Neural progenitor cell (in vitro differentiated cells): ENCODE data around the gene PEBP1. TPM values are rescaled to one million over a fixed set of nuclear protein-coding genes. Genes with fewer than 3 reads are reported as not detected.
A peak's percentile ranks its signal among the peaks of the same experiment; 100 is the strongest.

Experiments
- DNase-seq: peaks from one replicate; pipeline ENCODE4 v3.0.0-alpha.2; 2016; ENCODE audit warnings: low spot score
- H2AFZ ChIP-seq: fragments of 200-600 bp; sonication (generic); replicated peaks from 2 replicates; pipeline ENCODE4 v1.6.1; 2016; ENCODE audit warnings: antibody characterized with exemption
- H3F3A ChIP-seq: fragments of 200-600 bp; sonication (generic); 2 replicates; pipeline ENCODE4 v1.6.1; 2016; ENCODE audit warnings: antibody characterized with exemption, low read depth
- H3K27ac ChIP-seq: fragments of 200-600 bp; sonication (generic); 2 replicates; pipeline ENCODE4 v1.5.1; 2016; ENCODE audit warnings: mild to moderate bottlenecking
- H3K27me3 ChIP-seq: fragments of 200-600 bp; sonication (generic); 2 replicates; pipeline ENCODE4 v1.6.1; 2016; ENCODE audit warnings: mild to moderate bottlenecking, moderate library complexity
- H3K36me3 ChIP-seq: fragments of 200-600 bp; sonication (generic); 2 replicates; pipeline ENCODE4 v1.5.1; 2016
- H3K4me1 ChIP-seq: fragments of 200-600 bp; sonication (generic); 2 replicates; pipeline ENCODE4 v1.6.1; 2016; ENCODE audit warnings: mixed run types
- H3K4me2 ChIP-seq: fragments of 200-600 bp; sonication (generic); 2 replicates; pipeline ENCODE4 v1.6.1; 2016
- H3K4me3 ChIP-seq: fragments of 200-600 bp; sonication (generic); 2 replicates; pipeline ENCODE4 v1.5.1; 2016
- H3K79me2 ChIP-seq: fragments of 200-600 bp; sonication (generic); 2 replicates; pipeline ENCODE4 v1.6.1; 2016; ENCODE audit warnings: low read depth
- H3K9ac ChIP-seq: fragments of 200-600 bp; sonication (generic); 2 replicates; pipeline ENCODE4 v1.6.1; 2016
- H3K9me3 ChIP-seq: fragments of 200-600 bp; sonication (generic); 2 replicates; pipeline ENCODE4 v1.5.1; 2016; ENCODE audit warnings: low read depth
- H4K20me1 ChIP-seq: fragments of 200-600 bp; sonication (generic); 2 replicates; pipeline ENCODE4 v1.6.1; 2016; ENCODE audit warnings: low read depth
- H3K27ac Mint-ChIP-seq: 3 replicates; pipeline ENCODE4 v1.8.0; 2021; ENCODE audit warnings: mixed read lengths
- H3K27me3 Mint-ChIP-seq: 2 replicates; pipeline ENCODE4 v1.8.0; 2022; ENCODE audit warnings: low read depth, mild to moderate bottlenecking, inconsistent platforms, moderate library complexity, mixed read lengths; ENCODE audit not compliant: insufficient read depth
- H3K36me3 Mint-ChIP-seq: 3 replicates; pipeline ENCODE4 v1.8.0; 2021; ENCODE audit warnings: mixed read lengths
- H3K4me1 Mint-ChIP-seq: 3 replicates; pipeline ENCODE4 v1.8.0; 2021; ENCODE audit warnings: mixed read lengths
- H3K4me3 Mint-ChIP-seq: 3 replicates; pipeline ENCODE4 v1.8.0; 2021; ENCODE audit warnings: mild to moderate bottlenecking, moderate library complexity, mixed read lengths
- H3K9me3 Mint-ChIP-seq: 3 replicates; pipeline ENCODE4 v1.8.0; 2020; ENCODE audit warnings: mixed read lengths
- CTCF ChIP-seq: fragments of 200-600 bp; sonication (generic); IDR thresholded peaks from 2 replicates; pipeline ENCODE4 v1.5.1; 2017; ENCODE audit warnings: antibody characterized with exemption, mild to moderate bottlenecking
- EZH2 ChIP-seq: fragments of 200-600 bp; sonication (generic); IDR thresholded peaks from 2 replicates; pipeline ENCODE4 v1.6.1; 2017; ENCODE audit warnings: antibody characterized with exemption, mild to moderate bottlenecking, moderate library complexity
- EZH2phosphoT487 ChIP-seq: fragments of 200-600 bp; sonication (generic); IDR thresholded peaks from 2 replicates; pipeline ENCODE4 v1.6.1; 2017; ENCODE audit warnings: antibody characterized with exemption
- total RNA-seq: library from RNA; depleted of rRNA; stranded (reverse); fragments of >200 nt; gene quantifications from 2 replicates; pipeline ENCODE4 v1.2.3, GENCODE V29; 2015; ENCODE audit warnings: low replicate concordance

The PEBP1 gene
- total RNA-seq, 1 donor from 2014 or later, result 266 TPM

DNA sequence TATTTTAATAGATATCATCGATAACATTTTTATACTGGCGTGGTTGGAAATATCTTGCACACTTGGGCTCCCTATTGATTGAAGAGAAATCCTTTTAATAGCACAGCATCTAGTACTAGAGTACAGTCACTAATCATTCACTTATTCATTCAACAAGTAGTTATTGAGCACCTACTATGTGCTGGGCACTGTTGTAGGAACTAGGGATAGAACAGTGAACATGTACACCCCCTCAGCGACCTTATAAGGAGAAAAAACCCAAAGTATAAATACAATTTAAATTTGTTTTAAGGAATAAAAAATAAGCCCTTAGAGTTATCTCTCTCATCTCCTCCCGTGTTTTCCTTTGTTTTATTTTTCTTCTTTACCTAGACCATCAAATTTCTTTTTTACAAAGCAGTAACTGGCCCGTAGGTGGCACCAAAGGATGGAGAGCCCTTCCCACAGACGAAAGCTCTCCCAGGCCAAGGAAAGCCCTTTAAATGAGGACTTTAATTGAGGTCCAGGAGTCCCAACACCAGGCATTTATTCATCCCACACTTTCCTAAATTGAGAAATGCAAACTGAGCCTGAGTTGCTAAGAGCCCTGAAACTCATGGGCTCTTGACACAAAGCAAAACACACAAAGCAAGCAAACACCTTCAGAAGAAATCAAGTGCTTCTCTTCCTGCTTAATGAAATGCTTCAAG lies 29.0 kb downstream of the PEBP1 start:
- no peaks in the 10 kb centered on the region for H3K27me3 ChIP-seq
- H3K9me3 ChIP-seq, result no peaks in the 10 kb centered on the region
- DNase-seq, result peak; percentile 67
- TF ChIP-seq EZH2phosphoT487 (no peak), EZH2 (no peak), CTCF (peak; percentile 74)
- H4K20me1 ChIP-seq, result no peaks in the 10 kb centered on the region
- H3F3A ChIP-seq, result no peaks in the 10 kb centered on the region
- H3K36me3 ChIP-seq, result no peaks in the 10 kb centered on the region
- Mint-ChIP-seq H3K4me3 (no peak overlapping the region), H3K9me3 (no peaks in the 10 kb centered on the region), H3K27me3 (peaks cover 2% of the 10 kb centered on the region), H3K27ac (no peak overlapping the region), H3K36me3 (peaks cover 5% of the 10 kb centered on the region), H3K4me1 (no peaks in the 10 kb centered on the region)
- H2AFZ ChIP-seq, result peak overlapping the region; percentile 85
- H3K4me3 ChIP-seq, result no peak overlapping the region
- no peak overlapping the region for H3K4me2 ChIP-seq
- H3K9ac ChIP-seq, result no peak overlapping the region
- H3K79me2 ChIP-seq, result no peaks in the 10 kb centered on the region
- H3K27ac ChIP-seq, result no peak overlapping the region
- no peaks in the 10 kb centered on the region for H3K4me1 ChIP-seq

GRCh38 chr12:118166946-118167345 lies 31.0 kb downstream of the PEBP1 start:
- no peak for DNase-seq
- Histone ChIP-seq H3F3A (no peaks in the 10 kb centered on the region), H3K4me1 (no peaks in the 10 kb centered on the region), H3K27ac (no peak overlapping the region), H3K79me2 (no peaks in the 10 kb centered on the region), H3K4me2 (no peak overlapping the region), H3K36me3 (no peaks in the 10 kb centered on the region), H2AFZ (no peak overlapping the region), H3K9ac (no peak overlapping the region), H4K20me1 (no peaks in the 10 kb centered on the region), H3K9me3 (no peaks in the 10 kb centered on the region), H3K4me3 (no peak overlapping the region), H3K27me3 (no peaks in the 10 kb centered on the region)
- H3K4me1 Mint-ChIP-seq, result no peaks in the 10 kb centered on the region
- H3K4me3 Mint-ChIP-seq, result no peak overlapping the region
- no peaks in the 10 kb centered on the region for H3K9me3 Mint-ChIP-seq
- TF ChIP-seq EZH2phosphoT487, result no peak
- TF ChIP-seq CTCF, result no peak
- no peak for TF ChIP-seq EZH2
- no peaks in the 10 kb centered on the region for H3K27me3 Mint-ChIP-seq
- H3K36me3 Mint-ChIP-seq, result peaks cover 4% of the 10 kb centered on the region
- no peak overlapping the region for H3K27ac Mint-ChIP-seq

DNA sequence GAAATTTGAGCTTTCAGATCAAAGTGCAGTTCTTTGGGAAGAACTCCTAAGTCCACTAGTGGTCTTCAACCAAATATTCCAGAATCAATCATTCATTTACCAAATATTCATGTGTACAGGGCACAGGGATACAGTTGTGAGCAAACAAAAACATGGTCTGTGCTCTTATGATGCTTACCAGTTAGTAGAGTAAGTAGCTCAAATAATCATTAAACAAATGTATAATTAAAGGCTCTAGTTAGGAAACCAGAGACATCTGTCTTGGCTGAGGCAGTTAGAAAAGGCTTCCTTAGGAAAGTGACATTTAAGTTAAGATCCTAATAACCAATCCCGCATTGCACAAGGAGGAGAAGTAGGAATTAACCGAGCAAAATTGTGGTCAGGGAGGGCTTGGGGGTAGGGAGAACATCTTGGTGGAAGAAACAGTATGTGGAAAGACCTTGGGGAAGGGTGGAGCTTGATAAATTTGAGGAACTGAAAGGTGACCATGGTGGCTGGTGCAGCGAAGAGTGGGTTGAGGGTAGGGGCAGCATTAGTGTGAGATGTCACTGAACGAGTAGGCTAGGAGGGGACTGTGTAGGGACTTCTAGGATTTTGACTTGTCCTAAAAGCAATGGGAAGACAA lies 40.0 kb downstream of the PEBP1 start:
- Mint-ChIP-seq H3K27me3 (no peaks in the 10 kb centered on the region), H3K9me3 (no peaks in the 10 kb centered on the region), H3K4me3 (no peak overlapping the region), H3K36me3 (peaks cover 18% of the 10 kb centered on the region), H3K4me1 (no peaks in the 10 kb centered on the region), H3K27ac (no peak overlapping the region)
- DNase-seq, result no peak
- H3K27me3 ChIP-seq, result no peaks in the 10 kb centered on the region
- no peaks in the 10 kb centered on the region for H3K9me3 ChIP-seq
- H2AFZ ChIP-seq, result no peak overlapping the region
- no peaks in the 10 kb centered on the region for H3K4me1 ChIP-seq
- no peak overlapping the region for H3K9ac ChIP-seq
- TF ChIP-seq EZH2phosphoT487 (no peak), CTCF (no peak), EZH2 (no peak)
- no peaks in the 10 kb centered on the region for H3K79me2 ChIP-seq
- H3K27ac ChIP-seq, result no peak overlapping the region
- no peak overlapping the region for H3K4me2 ChIP-seq
- H3F3A ChIP-seq, result no peaks in the 10 kb centered on the region
- no peaks in the 10 kb centered on the region for H4K20me1 ChIP-seq
- H3K4me3 ChIP-seq, result no peak overlapping the region
- H3K36me3 ChIP-seq, result no peaks in the 10 kb centered on the region
